Right renal pelvis (tissue), 4 donors: ENCODE measurements around the gene SPEF2. TPM values are rescaled to one million over a fixed set of nuclear protein-coding genes. Genes with fewer than 3 reads are reported as not detected.
"Not testable (repeated sequence)": the region's sequence is repeated elsewhere in the genome, so short reads cannot be mapped to it uniquely, and the experiment has no call there.

Experiments
- DNase-seq, 4 donors: peaks; one replicate each; pipeline ENCODE4 v3.0.0-alpha.2; 2013; ENCODE audit warnings: low read depth in 4 of 4, low spot score in 3 of 4, missing footprints in 1 of 4
- polyA plus RNA-seq, 4 donors: library from polyadenylated mRNA; unstranded; fragments of 120-200 nt; gene quantifications; one replicate each; pipeline ENCODE4 v1.2.1, GENCODE V29; 2013; ENCODE audit not compliant: insufficient read length in 4 of 4

The SPEF2 gene
- polyA plus RNA-seq, 4 donors, result 35.7 to 50.5 (median 47.5) TPM

- no peak for DNase-seq
These were observed 195.9 kb downstream of the SPEF2 start for GRCh38 chr5:35813521-35813920.

- DNase-seq, result no peak
These were observed 197.7 kb downstream of the SPEF2 start for GRCh38 chr5:35815089-35815936.

GRCh38 chr5:35816881-35817521, 199.3 kb downstream of the SPEF2 start:
- DNase-seq, result no peak

- DNase-seq, result no peak
These were observed 201.4 kb downstream of the SPEF2 start for GRCh38 chr5:35819026-35819425.

DNA sequence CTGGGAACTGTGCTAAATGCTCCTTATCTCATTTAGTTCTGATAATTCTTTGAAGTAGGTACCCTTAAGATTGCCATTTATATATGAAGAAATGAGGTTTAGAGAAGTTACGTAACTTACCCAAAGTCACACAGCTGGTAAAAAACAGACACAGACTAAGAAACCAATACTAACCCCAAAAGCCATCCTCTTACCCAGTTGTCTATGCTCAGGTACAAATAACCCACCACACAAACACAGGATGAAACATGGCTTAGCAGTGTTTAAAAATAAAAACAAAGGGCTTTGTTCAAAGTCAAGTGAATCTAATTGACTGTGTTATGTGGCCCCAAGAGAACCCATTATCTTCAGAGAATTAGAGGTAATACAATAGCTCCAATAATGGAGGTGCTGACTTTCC, 202.0 kb downstream of the SPEF2 start:
- no peak for DNase-seq

DNA sequence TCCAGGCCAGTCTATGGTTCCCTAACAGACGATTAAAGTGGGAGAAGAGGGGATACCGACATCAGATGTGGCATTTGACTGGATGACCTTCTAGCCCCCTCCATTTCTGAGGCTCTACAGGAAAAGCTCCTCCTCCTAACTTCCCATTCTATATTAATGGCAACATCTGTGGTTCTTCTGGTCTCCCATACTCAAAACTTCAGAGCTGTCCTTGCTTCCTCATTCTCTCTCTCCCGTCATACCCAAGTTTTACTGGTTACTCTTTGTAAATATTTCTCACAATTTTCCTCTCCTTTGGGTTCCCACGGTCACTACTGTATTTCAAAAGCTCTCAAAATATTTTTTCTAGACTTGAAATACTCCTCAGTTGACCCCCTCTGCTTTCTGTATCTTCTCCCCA, 203.1 kb downstream of the SPEF2 start:
- no peak for DNase-seq

- DNase-seq, result no peak
These were observed 203.8 kb downstream of the SPEF2 start for GRCh38 chr5:35821513-35821912.

DNA sequence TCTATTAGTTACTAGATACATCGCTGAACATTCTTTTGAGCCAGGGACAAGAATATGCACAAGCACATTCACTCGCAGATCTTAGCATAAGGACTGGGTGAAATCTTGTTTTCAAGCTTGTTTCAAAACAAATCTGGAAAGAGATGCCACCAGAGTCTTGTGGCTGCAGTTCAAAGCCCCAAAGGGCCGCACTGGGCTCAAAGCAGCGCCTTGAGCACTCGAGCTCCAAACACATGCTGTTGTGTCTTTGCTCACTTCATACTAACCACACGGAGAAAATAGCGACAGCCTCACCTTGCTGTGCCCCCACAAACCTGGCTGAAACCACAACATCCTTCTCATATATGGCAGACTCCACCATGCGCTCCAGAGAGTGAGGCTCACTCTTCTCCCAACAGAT, 204.8 kb downstream of the SPEF2 start:
- DNase-seq, result no peak

GRCh38 chr5:35823347-35824098, 205.9 kb downstream of the SPEF2 start:
- DNase-seq, result no peak

DNA sequence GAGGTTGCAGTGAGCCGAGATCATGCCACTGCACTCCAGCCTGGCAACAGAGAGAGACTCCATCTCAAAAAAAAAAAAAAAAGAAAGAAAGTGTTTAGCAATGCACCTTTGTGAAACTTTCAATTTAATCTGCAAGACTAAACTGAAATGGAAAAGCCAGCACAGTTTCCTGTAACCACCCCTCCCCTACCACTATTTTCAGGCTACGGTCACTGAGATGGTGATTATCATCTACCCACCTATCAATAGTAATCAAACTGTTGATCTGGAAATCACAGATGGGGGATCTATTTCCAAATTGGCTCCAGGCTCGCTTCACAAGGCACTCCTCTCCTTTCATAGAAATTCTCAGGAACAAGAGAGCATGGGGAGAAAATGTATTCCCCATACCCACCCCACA, 208.4 kb downstream of the SPEF2 start:
- no peak for DNase-seq

GRCh38 chr5:35826554-35826953, 208.9 kb downstream of the SPEF2 start:
- no peak for DNase-seq

GRCh38 chr5:35828082-35828598, 210.5 kb downstream of the SPEF2 start:
- DNase-seq, result no peak

GRCh38 chr5:35830587-35830986, 212.9 kb downstream of the SPEF2 start:
- DNase-seq, result no peak

DNA sequence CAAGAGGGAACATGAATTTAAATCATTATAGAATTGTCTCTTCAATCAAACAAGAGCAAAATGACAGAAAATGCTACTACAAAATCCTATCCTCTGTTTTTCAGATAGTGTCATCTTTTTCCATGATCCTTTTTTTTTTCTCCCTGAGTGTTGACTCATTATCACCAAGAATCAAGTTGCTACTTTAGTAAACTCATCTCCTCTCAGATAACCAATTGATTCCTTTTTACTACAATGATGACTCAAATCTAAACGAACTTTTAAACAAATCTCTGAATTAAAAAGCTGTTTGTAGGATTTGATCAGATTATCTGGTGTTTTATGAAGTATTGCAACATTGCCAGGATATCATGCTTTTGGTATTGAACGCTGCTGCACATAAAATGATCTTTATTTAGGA, 215.1 kb downstream of the SPEF2 start:
- DNase-seq, result no peak

GRCh38 chr5:35833224-35833623, 215.6 kb downstream of the SPEF2 start:
- no peak for DNase-seq

GRCh38 chr5:35835796-35836742, 218.4 kb downstream of the SPEF2 start:
- DNase-seq, result no peak

- DNase-seq, result no peak
These were observed 220.8 kb downstream of the SPEF2 start for GRCh38 chr5:35838370-35839042.

GRCh38 chr5:35842856-35843255, 225.2 kb downstream of the SPEF2 start:
- no peak for DNase-seq

- not testable (repeated sequence) for DNase-seq
These were observed 227.8 kb downstream of the SPEF2 start for GRCh38 chr5:35845508-35845907.

DNA sequence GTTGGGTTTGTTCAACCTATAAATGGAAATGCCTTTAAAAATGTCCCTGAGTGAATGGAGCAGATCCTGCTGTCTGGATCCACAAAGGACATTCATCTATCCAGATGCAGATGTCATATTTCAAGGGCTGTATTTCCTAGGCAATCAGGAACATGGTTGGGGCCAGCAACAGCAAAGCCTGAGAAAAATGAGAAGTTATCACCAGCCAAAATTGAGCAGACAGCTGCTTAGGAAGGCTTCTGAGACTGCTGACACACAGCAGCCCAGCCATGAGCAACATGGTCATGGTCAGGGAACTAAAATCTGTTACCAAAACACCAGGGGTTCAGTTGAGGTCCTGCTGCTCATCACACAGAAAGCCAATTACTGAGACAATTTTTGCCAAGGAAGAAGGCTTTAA, 229.8 kb downstream of the SPEF2 start:
- DNase-seq, result no peak
